OCI-LY7 (cell line): Measurements from ENCODE around the gene NMBR. TPM values are rescaled to one million over a fixed set of nuclear protein-coding genes. Genes with fewer than 3 reads are reported as not detected.

ENCODE experiments used
- BruUV-seq: library from RNA; stranded (reverse); fragments of 400-500 nt; replicated peaks from 2 replicates; lab custom pipeline; 2021; lab: Mats Ljungman, UMichigan
- CTCF ChIA-PET: fragments of 300-600 bp; sonication (Branson Sonifier 250); formaldehyde crosslinking; loops from one replicate; lab custom pipeline; 2022; ENCODE audit warnings: antibody characterized with exemption; ENCODE audit not compliant: unreplicated experiment; lab: Charles Lee
- POLR2A ChIA-PET: fragments of 300-600 bp; sonication (Branson Sonifier 250); formaldehyde crosslinking; loops from one replicate; lab custom pipeline; 2022; ENCODE audit warnings: antibody characterized with exemption; lab: Charles Lee
- DNase-seq: peaks from one replicate; pipeline ENCODE4 v3.0.0-alpha.2; 2015; ENCODE audit warnings: low spot score
- H2AFZ ChIP-seq: fragments of 200-600 bp; sonication (generic), shearing (Covaris generic); 2 replicates; pipeline ENCODE4 v1.6.1; 2014; ENCODE audit warnings: mild to moderate bottlenecking, antibody characterized with exemption, low read length, moderate library complexity
- H3K27ac ChIP-seq: fragments of 200-600 bp; sonication (generic); 2 replicates; pipeline ENCODE4 v1.5.1; 2014; ENCODE audit warnings: mixed run types, low read depth, mild to moderate bottlenecking, moderate library complexity, low read length, inconsistent platforms; ENCODE audit not compliant: poor library complexity, severe bottlenecking
- H3K36me3 ChIP-seq: fragments of 200-600 bp; sonication (generic); 2 replicates; pipeline ENCODE4 v1.6.1; 2014; ENCODE audit warnings: mild to moderate bottlenecking, antibody characterized with exemption, low read length, moderate library complexity, mixed read lengths; ENCODE audit not compliant: insufficient read depth
- H3K4me1 ChIP-seq: fragments of 200-600 bp; sonication (generic); 2 replicates; pipeline ENCODE4 v1.5.1; 2014; ENCODE audit warnings: mild to moderate bottlenecking, low read length; ENCODE audit not compliant: insufficient read depth, poor library complexity, severe bottlenecking
- H3K4me2 ChIP-seq: fragments of 200-600 bp; sonication (generic); 2 replicates; pipeline ENCODE4 v1.6.1; 2014; ENCODE audit warnings: mild to moderate bottlenecking, low read length
- H3K4me3 ChIP-seq: fragments of 200-600 bp; sonication (generic); 2 replicates; pipeline ENCODE4 v1.5.1; 2014; ENCODE audit warnings: mild to moderate bottlenecking, low read depth, low read length; ENCODE audit not compliant: poor library complexity, severe bottlenecking
- H3K79me2 ChIP-seq: fragments of 200-600 bp; sonication (generic); 2 replicates; pipeline ENCODE4 v1.6.1; 2016; ENCODE audit warnings: low read depth, mild to moderate bottlenecking, low read length, moderate library complexity, mixed read lengths; ENCODE audit not compliant: insufficient read depth
- H3K9me2 ChIP-seq: fragments of 200-600 bp; sonication (generic); 2 replicates; pipeline ENCODE4 v1.6.1; 2016; ENCODE audit warnings: mild to moderate bottlenecking, low read length, mixed read lengths; ENCODE audit not compliant: insufficient read depth
- H3K9me3 ChIP-seq: fragments of 200-600 bp; sonication (generic); 2 replicates; pipeline ENCODE4 v1.6.1; 2014; ENCODE audit warnings: mild to moderate bottlenecking, mixed run types, low read length, mixed read lengths
- H4K20me1 ChIP-seq: fragments of 200-600 bp; sonication (generic); 2 replicates; pipeline ENCODE4 v1.6.1; 2014; ENCODE audit warnings: mild to moderate bottlenecking, antibody characterized with exemption, low read length, moderate library complexity, mixed read lengths; ENCODE audit not compliant: insufficient read depth
- CTCF ChIP-seq: fragments of 200-600 bp; sonication (generic); conservative IDR thresholded peaks from 2 replicates; pipeline ENCODE4 v1.5.1; 2014; ENCODE audit warnings: mild to moderate bottlenecking, antibody characterized with exemption, low read length, moderate library complexity, mixed read lengths
- EZH2phosphoT487 ChIP-seq: fragments of 200-600 bp; sonication (generic); IDR thresholded peaks from 2 replicates; pipeline ENCODE4 v1.6.1; 2018; ENCODE audit warnings: low read depth, borderline replicate concordance, mild to moderate bottlenecking, mixed run types, antibody characterized with exemption, low read length, moderate library complexity, mixed read lengths
- intact Hi-C: fragments of 100-400 bp; cut with micrococcal nuclease; formaldehyde crosslinking; loops from one replicate; pipeline ENCODE4 v1.10.0; 2022; ENCODE audit not compliant: unreplicated experiment
- total RNA-seq, 2 experiments: library from RNA; depleted of rRNA in 1 of 2; stranded (reverse); fragments of >200 nt in 1 of 2; shearing (Covaris generic) in 1 of 2; gene quantifications; 2 replicates each; pipeline ENCODE4 v1.2.3, GENCODE V29; 2014 to 2022

NMBR gene
- total RNA-seq, 2 experiments from 2014 or later: not detected

- peaks cover 48% of the 10 kb centered on the region for H3K36me3 ChIP-seq
- BruUV-seq: no TSS peak
- TF ChIP-seq CTCF: no peak
- no peak for TF ChIP-seq EZH2phosphoT487
- peaks cover 42% of the 10 kb centered on the region for H3K79me2 ChIP-seq
- POLR2A ChIA-PET: interaction anchor here (0.6 kb wide), 1 partner anchor 482 kb away, joined by 3 read pairs; no protein-coding TSS in a partner anchor
- H3K27ac ChIP-seq: no peak overlapping the region
- H3K4me3 ChIP-seq: no peak overlapping the region
- H3K4me1 ChIP-seq: no peaks in the 10 kb centered on the region
- H4K20me1 ChIP-seq: 0 out of 2 replicates have a peak, but pooled peaks cover 10% of the 10 kb centered on the region
- no peak for DNase-seq
- no peaks in the 10 kb centered on the region for H3K9me2 ChIP-seq
- H3K9me3 ChIP-seq: no peaks in the 10 kb centered on the region
- intact Hi-C loops: no loop called here
- no peak overlapping the region for H3K4me2 ChIP-seq
- no peak overlapping the region for H2AFZ ChIP-seq
- CTCF ChIA-PET: no interaction called here
Measured at GRCh38 chr6:142167071-142167470, 20.1 kb upstream of the NMBR start.

- Histone ChIP-seq H3K9me2 (no peaks in the 10 kb centered on the region), H2AFZ (no peak overlapping the region), H3K4me2 (no peak overlapping the region), H3K27ac (no peak overlapping the region), H4K20me1 (peaks cover 14% of the 10 kb centered on the region; the same call in 1 of the 2 replicates), H3K36me3 (peaks cover 37% of the 10 kb centered on the region; the same call in 1 of the 2 replicates), H3K79me2 (peaks cover 61% of the 10 kb centered on the region), H3K9me3 (no peaks in the 10 kb centered on the region), H3K4me1 (no peaks in the 10 kb centered on the region), H3K4me3 (no peak overlapping the region)
- CTCF ChIA-PET: interaction anchor here (1.4 kb wide), 1 partner anchor 17 kb away, joined by 5 read pairs; no protein-coding TSS in a partner anchor
- intact Hi-C loops: no loop called here
- BruUV-seq: no TSS peak
- POLR2A ChIA-PET: interaction anchor here (0.6 to 2.0 kb wide), 8 partner anchors 10 to 92 kb away, joined by 3 to 8 read pairs (median 4); partner anchors contain the start of gene VTA1
- no peak for DNase-seq
- no peak for TF ChIP-seq CTCF
- TF ChIP-seq EZH2phosphoT487: no peak
Measured at GRCh38 chr6:142165227-142165626, 18.3 kb upstream of the NMBR start.

- H3K9me3 ChIP-seq: no peaks in the 10 kb centered on the region
Measured at GRCh38 chr6:142162780-142163179, 15.9 kb upstream of the NMBR start.

More at GRCh38 chr6:142162780-142163179, 15.9 kb upstream of the NMBR start:
- Histone ChIP-seq H3K4me1 (no peaks in the 10 kb centered on the region), H2AFZ (no peak overlapping the region), H3K36me3 (peaks cover 27% of the 10 kb centered on the region), H4K20me1 (peaks cover 15% of the 10 kb centered on the region; the same call in 1 of the 2 replicates), H3K79me2 (peaks cover 81% of the 10 kb centered on the region), H3K9me2 (no peaks in the 10 kb centered on the region), H3K4me3 (no peak overlapping the region), H3K27ac (no peak overlapping the region), H3K4me2 (no peak overlapping the region)
- ChIA-PET CTCF (no interaction called here), POLR2A (interaction anchor here (1.1 kb wide), 1 partner anchor 12 kb away, joined by 4 read pairs; no protein-coding TSS in a partner anchor)
- no peak for DNase-seq
- intact Hi-C loops: no loop called here
- BruUV-seq: no TSS peak
- no peak for TF ChIP-seq EZH2phosphoT487
- no peak for TF ChIP-seq CTCF
